ENCODE results near the gene SPATA12. TPM values are rescaled to one million over a fixed set of nuclear protein-coding genes. Genes with fewer than 3 reads are reported as not detected.

The SPATA12 gene, protein sequence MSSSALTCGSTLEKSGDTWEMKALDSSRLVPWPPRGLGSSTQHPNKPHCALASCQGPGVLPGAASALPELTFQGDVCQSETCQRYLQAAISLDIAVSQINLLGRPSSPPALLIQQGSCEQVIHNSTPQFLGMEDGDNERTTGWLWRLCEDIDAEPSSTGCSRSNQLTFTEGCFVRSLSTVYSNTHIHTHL
- total RNA-seq (2014; rRNA removed; shearing (Covaris generic)): 0.05 and 0.86 TPM in 2 replicates

DNA sequence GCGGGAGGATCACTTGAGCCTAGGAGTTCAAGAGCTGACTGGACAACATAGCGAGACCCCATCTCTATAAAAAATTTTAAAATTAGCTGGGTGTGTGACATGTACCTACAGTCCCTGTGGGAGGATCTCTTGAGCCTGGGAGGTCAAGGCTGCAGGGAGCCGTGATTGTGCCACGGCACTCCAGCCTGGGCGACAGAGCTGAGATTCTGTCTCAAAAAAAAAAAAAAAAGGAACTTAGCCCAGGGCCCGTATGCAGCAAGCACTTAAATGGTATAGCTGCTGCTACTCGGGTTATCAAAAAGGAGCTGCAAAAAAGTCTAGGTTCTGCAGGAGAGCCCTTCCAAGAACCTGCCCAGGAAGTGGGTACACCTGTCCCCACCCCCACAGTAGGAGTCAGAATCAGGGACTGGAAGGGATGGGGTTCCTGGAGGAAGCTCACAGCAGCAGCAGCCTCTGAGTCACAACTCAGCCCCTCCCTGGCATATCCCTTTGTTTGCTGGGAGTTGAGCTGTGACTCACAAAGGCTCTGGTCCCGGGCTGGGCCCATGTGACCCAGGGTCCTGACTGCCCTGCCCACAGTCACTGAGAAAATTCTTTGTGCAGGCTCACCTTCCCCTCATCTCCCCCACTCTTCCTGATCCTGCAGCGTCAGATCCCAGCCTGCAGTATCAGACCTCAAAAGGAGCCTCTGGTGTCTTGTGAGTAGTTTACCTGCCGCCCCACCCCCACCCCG is at the start of gene SPATA12:
Gene SPATA12, plus strand, starts transcription at position 576 of the 733 bp plus-strand sequence. CDS start 13,031 bp downstream, outside the sequence.
- DNase-seq (ENCODE audit: low spot score): peak; percentile 91

DNA sequence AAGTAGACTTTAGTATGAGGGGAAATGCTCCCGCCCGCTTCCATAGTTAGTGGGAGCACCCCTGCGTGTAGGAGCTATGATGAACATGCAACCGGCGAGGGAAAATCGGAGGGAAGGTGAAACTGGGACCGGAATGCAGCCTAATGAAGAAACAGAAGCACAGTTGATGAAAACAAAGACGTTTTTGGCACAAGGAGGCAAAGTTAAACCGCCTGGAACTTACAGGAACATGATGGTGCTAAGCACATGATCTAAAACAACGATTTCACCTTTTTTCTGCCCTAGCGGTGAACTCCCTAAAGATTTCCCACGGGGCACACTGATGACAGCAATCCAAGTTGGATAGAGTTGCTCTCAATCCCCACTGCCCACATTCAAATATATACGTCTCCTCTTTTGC is 49.4 kb upstream of the SPATA12 start:
- DNase-seq (ENCODE audit: low spot score): no peak

DNA sequence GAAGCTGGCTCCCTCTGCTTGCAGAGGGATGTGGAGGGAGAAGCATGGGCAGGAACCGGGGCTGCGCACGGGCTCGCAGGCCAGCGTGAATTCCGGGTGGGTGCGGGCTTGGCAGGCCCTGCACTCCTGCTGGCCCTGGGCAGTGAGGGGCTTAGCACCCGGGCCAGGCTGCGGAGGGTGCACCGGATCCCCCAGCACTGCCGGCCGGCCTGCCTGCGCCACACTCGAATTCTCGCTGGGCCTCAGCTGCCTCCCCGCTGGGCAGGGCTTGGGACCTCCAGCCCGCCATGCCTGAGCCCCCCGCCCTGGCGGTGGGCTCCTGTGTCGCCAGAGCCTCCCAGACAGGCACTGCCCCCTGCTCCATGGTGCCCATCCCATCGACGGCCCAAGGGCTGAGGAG is 47.6 kb upstream of the SPATA12 start:
- DNase-seq (ENCODE audit: low spot score): no peak

DNA sequence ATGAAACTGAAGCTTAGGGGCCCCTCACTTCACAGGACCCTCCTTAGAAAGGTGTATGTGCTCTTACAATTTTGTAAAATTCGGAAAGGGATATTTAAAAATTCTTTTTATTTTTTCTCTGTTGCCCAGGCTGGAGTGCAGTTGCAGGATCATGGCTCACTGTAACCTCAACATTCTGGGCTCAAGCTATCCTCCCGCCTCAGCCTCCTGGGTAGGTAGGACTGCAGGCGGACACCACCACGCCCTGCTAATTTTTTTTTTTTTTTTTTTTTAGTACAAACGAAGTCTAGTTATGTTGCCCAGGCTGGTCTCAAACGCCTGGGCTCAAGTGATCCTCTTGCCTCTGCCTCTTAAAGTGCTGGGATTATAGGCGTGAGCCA is 45.1 kb upstream of the SPATA12 start:
- no peak for DNase-seq (ENCODE audit: low spot score)

DNA sequence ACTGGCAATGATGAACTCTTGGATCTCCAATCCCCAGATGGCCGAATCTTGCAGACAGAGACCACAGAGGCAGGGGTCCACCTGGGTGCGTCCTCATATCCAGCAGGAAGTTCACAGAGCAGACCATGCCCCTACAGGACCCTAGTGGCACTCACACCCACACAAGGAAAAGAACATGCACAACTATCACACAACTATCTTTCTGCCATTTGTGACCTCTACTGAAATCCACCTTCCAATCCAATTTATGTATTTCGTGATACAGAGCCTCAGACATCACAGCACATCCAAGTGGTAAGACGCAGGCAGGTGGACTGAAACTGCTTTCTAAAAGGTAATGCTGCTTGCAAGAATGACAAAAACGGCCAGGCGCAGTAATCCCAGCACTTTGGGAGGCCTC is 44.6 kb upstream of the SPATA12 start:
- DNase-seq (ENCODE audit: low spot score): no peak

DNA sequence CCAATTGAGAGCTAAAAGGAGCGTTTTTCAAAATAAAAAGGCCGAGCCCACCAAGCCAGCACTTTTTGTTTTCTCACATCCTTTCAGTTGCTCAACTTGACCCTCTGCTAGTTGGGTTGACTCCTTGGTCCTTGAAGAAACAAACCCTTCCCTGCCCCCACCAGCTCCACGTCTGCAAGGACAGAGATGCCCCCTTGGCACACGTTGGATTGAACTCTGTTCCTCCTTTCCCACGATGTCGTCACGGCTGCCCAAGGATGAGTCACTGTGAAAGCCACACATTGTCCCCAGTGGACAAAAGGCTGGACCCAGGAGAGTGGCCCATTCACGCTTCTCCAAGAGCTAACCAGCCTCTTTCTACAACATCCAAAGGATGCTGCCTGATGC is 43.0 kb upstream of the SPATA12 start:
- DNase-seq (ENCODE audit: low spot score): peak; percentile 37

DNA sequence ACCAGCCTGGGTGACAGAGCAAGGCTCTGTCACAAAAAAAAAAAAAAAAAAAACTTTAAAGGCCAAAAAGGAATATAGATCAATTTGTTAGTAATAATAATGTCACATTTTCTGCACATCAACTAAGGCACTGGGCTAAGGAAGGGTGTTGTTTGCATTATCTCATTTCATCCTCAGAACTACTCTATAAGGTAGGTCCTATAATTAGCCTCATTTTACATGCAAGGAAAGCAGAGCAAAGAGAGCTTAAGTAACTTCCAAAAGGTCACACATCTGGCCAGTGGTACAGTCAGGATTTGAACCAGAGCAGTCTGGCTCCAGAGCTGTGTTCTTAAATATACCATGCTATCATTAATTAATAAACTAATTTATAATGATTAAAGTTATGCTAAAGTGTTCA is 42.2 kb upstream of the SPATA12 start:
- no peak for DNase-seq (ENCODE audit: low spot score)

DNA sequence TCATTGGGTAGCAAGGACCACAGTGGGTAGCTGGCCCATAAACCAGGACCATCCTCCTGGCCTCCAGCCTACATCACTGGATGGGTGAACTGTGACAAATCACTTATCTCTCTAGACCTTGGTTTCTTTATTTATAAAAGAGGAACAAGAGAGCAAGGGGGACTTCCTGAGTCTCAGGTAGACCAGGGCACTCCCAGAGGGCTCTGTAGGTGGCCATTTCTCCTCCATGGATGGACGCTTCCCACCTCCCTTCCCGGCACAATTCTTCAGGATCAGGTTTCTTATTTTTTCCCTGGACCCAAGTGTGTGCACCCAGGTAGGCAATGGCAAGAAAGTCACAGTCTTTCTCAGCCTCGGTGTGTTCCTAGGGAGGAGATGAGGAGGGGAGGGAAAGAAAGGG is 41.4 kb upstream of the SPATA12 start:
- no peak for DNase-seq (ENCODE audit: low spot score)

DNA sequence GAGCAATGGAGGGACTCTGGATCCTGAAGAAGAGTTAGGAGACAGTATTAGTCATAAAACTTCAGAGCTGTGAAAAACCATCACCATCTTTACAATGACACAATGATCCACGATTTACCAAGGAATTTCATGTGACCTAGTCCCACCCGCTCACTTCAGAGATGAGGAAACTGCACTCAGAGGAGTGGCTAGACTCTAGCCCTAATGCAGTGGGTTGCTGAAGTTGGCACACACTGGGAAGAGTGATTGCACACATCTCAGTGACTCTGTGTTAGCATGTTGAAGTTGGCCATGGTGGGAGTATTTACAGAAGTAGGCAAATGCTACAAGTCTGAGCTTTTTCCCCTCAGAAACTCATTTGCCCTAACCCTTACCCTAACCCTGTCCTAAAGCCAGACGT is 35.2 kb upstream of the SPATA12 start:
- DNase-seq (ENCODE audit: low spot score): no peak

DNA sequence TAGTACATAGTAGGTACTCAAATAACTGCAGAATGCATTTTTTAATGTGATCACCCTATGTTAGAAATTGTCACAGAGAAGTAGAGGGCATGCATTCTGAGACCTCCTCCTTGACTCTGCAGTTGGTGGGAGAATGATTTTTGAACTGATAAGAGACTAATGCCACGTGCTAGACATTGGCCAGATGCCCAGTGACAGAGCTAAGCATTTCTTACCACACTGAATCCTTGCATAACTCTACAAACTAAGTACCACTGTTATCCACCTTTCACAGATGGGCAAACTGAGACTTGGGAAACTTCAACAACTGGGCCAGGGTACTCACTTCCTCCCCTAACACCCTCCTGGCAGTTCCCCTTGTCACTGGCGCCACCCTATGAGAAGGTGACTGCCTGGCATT is 33.5 kb upstream of the SPATA12 start:
- DNase-seq (ENCODE audit: low spot score): peak; percentile 20

DNA sequence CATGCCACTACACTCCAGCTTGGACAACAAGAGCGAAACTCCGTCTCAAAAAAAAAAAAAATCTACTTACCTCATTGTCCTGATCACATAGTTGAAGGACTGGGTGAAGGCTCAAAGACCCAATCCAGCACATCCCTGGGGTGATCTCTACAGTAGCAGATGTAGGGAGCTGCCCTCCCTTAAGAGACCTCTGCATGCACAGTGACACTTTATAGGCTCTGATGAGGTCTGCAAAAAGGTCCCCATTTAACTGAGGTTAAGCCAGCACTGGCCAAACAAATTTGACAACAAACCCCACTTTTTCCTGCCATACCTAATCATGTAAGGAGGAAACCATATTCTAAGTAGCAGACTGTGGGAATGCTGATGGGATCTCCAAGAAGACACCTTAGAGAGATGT is 31.1 kb upstream of the SPATA12 start:
- no peak for DNase-seq (ENCODE audit: low spot score)

DNA sequence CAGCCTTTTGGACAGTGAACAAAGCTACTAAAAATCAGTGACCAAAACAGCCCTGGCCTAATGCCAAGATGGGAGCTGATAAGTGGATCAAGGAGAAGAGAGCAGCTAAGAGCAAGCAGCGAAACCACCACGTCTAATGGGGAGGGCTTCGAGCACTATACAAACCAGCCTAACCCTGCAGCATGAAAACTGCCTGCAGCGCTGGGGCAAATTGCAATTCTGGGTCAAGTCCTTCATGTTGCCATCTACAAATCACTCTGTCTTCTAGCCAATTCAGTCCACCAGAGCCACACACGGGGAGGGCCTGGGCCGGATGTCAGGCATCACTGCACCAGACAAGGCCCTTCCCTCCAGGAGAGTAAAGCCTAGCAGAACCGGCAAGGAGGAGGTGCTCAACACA is 30.5 kb upstream of the SPATA12 start:
- DNase-seq (ENCODE audit: low spot score): no peak

DNA sequence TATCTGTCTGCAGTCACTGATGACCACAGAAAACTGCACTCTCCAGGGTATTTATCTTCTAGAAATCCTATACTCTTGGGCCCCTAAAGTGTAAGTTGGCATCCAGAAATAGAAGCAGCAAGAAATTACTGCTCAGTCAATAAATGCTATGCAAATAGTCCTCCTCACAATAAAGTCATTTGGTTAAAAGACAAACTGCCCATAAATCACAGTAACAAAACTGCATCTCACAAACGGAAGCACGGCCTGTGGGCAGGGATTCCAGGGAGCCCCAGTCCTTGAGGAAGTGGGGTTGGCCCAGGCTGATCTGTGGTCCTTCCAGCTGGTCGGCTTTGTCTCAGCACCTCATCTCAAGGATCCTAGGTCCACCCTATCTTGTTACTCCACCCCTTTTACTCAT is 29.7 kb upstream of the SPATA12 start:
- no peak for DNase-seq (ENCODE audit: low spot score)

DNA sequence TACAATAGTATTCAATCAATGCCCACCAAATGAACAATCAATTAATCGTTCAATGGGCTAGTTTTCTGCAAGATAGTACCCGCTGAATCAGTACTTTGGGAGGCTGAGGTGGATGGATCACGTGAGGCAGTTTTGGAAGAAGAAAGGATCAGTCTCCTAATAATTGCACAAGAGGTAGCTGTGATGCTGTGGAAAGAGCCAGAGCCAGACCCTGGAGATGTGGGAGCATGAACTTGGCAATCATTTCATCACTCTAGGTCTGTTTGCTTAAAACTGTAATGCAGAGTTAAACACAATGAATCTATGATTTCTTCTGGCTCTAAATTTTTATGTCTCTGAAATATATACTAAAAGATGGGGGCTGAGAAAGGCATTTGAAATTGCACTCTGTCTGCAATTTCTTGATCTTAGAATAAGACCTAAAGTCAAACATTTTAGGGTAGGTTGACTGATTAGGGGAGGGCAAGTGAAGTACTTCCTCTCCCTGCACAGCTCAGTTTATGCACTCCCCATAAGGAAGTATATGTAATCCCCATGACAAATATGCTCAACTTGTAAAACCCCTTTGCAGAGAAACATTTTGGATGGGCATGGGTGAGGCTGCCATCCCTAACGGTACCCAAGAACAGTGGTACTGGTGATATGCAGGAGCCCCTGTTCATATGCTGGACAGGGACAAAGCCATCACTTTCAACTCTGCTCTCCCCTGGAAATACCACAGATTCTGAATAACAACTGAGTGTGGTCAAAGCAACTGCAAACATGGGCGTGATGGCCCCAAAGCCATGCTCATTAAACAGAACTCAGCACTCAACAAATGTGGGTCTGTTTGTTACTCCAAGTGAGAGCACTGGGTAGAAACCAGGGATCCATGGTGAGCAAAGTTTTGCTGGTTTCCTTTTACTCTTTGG is 28.6 kb upstream of the SPATA12 start:
- no peak for DNase-seq (ENCODE audit: low spot score)

DNA sequence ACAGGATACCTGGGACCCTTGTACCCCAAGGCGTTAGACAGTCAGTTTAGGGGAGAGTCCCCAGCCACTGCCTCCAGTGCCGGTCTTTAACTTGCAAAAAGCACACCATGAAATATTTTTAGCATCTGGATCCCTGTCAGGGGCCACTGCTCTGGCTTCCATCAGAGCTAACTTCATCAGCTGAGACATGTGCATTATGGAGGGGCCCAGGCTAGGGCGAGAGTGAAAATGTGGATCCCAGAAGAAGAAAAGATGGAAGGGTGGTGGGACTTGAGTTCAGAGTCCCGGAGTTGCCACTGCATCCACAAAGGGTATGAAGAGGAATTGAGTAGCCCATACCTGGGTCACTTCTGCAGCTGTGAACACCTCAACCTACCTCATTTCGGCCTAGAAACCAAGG is 23.5 kb upstream of the SPATA12 start:
- no peak for DNase-seq (ENCODE audit: low spot score)

DNA sequence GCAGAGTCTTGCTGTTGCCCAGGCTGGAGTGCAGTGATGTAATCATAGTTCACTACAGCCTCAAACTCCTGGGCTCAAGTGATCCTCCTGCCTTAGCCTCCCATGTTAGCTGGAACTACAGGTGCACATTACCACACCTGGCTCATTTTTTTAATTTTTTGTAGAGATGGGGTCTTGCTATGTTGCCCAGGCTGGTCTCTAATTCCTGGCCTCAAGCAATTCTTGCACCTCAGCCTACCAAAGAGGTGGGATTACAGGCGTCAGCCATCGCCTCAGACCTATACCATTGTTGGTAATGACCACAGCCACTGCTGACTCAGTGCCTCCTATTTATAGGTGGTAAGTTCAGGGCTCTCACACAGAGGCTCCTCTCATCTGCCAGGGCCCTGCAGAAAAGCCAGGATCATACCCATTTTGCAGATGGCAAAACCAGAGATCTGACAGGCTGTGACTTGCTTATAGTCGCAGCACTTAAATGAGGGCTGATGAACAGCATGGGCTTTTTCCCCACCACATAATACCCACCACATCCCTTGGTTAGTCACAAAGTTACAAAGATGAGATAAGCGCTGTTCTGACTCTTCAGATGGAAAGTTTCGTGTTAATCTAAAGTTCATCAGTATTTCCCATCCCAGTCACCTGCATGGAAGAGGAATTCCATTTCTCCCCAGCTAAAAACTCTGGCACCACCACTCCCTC is 21.8 kb upstream of the SPATA12 start:
- no peak for DNase-seq (ENCODE audit: low spot score)

DNA sequence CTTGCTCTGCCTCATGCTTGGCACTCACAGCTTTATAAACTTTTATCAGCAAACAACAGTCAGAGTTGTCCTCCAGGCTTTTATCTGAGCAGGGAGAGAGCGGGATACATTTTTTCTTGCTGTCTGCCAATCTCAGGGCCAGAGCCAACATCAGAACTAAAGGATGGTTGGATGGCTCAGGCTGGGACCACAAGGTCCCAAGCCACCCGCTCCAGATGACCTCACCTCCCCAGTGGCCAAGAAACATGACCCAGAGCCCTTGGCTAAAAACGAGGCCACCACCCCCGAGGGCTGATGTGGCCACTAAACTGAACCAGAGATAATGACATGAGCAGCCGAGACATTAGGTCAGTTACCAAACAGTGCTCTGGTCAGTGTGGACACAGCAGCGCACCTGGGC is 18.8 kb upstream of the SPATA12 start:
- DNase-seq (ENCODE audit: low spot score): no peak

DNA sequence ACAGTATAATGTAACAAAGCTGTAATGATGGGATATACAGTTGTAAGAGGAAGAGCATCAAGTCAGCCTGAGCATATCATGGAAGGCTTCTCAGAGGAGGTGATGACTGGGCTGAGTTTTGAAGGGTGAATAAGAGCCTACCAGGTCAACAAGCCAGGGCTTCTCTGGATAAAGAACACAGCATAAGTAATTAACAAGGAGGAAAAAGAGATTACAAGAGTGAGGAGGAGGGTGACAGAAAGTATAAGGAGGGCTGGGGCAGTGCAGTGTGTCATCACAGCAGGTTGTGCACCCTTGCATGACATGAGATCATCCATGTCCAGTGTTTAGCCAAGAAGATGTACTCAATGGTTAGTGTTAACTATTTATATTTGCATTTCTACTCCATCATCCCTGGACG is 16.9 kb upstream of the SPATA12 start:
- DNase-seq (ENCODE audit: low spot score): no peak

DNA sequence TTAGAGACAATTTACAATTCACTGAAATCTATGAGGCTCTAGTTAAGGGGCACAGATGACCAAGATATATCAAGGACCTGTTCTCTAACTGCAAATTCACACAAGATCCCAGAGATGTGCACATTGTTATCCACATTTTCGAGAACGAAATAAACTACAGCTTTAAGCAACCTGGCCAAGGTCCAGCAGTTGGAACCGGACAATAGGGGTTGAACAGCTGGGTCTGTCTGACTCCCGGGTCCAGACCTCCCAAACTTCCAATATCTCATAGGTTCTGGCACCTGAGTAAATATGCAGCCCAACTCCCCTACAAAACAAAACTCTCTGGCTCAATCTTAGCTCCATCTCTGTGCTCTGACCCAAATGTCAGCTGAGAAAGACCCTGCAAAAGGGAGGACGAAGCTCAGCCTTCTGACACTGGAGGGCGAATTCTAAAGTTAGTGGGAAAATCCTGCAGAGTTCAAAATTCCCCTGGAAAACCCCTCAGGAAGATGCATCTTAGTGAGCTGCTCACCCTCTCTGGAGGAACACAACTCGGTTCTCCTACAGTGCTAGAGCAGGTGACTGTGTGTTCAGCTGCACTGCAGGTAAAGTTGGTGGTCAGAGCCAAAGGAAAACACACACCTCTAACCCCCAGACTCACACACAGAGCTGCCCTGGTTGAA is 14.2 kb upstream of the SPATA12 start:
- DNase-seq (ENCODE audit: low spot score): no peak

DNA sequence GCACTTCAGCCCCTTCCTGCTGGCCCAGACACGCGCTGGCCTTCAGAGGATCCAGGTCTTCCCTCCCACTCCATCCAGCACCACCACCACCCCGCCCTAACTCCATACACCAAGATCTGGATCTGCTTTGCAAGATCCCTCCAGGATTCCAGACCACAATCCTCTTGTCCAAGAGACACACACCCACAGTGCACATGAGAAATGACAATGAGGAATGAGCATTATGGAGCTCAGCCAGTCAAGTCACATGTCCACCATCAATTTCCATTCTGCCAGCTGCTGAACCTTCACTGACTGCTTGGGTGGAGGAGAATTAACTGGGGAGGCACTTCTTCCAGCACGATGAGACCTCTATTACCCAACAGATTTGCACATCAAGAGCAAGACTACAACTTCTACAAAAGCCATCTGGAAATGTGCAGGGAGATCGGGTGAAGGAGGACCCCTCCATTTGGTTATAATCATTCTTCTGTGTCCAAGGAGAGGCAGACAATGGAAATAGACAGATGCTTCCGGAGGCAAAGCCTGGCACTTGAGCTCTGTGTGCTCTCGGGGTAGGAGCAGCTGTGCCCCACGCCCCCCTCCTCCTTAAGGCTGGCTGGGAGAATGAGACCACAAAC is 12.3 kb upstream of the SPATA12 start:
- DNase-seq (ENCODE audit: low spot score): peak; percentile 17

DNA sequence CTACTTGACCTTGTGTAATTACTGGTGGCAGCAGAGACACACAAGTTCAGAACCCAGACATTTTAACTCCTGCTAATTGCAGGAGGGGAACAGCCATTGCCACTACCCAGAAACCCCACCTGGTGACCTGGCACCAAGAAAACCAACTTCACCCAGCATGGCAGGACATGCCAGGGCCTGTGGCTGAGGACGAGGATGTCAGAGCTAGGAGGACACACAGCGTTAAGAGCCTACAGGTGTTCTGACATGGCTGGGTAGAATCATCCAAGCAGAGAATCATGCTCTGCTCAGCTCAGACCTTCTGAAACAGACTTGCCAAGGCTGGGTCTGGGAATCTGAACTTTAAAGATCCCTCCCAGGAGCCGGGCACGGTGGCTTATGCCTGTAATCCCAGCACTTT is 11.7 kb upstream of the SPATA12 start:
- no peak for DNase-seq (ENCODE audit: low spot score)
